Activated CD4-positive, CD25-positive, alpha-beta regulatory T cell (primary cell): ENCODE measurements around the gene ZDHHC6.
"Not testable (repeated sequence)": the region's sequence is repeated elsewhere in the genome, so short reads cannot be mapped to it uniquely, and the experiment has no call there.

Experiments
- DNase-seq, 4 experiments: peaks; one replicate each; lab custom pipeline; 2025; lab: John Stamatoyannopoulos, UW

Gene ZDHHC6

DNA sequence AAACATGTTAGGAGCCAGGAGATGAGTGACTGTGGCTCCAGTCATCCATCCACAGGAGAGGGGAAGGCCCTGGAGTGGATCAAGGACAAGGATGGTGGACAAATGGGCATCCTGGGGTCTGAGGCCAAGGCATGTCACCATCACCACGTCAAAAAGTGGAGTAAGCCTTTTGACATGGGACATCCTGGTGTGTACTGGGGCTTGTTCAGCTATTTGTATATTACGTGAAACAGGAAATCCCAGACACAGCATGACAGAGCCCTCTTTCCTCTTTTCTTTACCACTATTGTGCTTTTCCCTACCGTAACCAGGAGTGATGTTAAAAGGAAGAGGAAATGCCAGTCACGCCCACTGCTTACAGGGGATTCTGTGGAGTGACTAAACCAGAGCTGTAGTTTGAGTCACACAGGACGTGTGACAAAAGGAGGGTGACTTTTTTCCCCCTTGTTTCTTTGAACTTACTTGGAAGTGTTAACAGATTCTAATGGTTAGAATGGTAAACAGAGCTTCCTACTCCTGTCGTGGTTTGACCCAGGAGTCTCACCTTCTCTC lies 57.4 kb downstream of the ZDHHC6 start:
- peak in 2 of 4 experiments; percentile 5 to 6 for DNase-seq

DNA sequence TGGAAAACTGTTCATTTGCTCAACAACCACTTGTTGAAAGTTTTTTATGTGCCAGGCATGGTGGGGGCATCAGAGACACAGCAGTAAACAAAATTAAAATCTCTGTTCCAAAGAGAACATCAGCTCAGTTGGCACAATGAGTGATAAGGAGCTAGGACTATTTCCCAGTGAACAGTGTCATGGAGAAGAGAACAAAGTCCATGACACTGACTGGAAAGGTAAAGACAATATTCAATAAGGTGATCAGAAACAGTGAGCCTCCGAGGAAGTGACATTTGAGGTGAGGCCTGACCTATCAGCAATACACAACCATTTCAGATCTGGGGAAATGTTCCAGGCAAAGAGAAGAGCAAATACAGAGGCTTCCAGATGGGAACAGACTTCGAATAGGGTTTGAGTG lies 58.2 kb downstream of the ZDHHC6 start:
- DNase-seq = no peak

DNA sequence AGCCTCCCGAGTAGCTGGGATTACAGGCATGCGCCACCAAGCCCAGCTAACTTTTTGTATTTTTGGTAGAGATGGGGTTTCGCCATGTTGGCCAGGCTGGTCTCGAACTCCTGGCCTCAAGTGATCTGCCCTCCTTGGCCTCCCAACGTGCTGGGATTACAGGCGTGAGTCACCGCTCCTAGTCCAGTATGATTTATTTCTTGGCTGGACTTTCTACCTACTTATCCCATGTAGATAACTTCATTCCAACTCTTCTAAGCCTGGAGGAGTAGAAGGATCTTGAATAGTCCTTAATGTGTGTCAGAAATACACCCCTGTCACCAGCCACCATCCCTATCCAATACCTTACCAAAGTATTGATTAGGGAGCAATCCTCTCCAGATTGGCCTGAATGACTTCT lies 58.7 kb downstream of the ZDHHC6 start:
- not testable (repeated sequence) for DNase-seq

DNA sequence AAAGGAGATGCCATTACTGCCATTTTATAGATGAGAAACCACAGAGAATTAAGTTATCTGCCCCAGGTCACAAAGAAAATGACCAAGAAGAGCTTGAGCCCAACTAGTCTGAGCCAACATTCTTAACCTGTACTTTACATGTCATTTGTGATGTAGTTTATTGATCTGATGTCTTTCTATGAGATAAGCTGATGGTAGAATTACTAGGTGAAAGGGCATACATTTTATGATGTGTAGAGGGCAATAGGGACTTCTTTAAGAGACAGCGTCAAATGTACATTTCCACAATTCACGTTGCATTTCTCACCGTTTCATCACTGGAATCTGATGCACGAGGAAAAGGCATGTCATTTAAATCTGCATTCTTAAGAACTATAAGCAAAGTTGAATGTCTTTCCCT lies 61.5 kb downstream of the ZDHHC6 start:
- no peak for DNase-seq

DNA sequence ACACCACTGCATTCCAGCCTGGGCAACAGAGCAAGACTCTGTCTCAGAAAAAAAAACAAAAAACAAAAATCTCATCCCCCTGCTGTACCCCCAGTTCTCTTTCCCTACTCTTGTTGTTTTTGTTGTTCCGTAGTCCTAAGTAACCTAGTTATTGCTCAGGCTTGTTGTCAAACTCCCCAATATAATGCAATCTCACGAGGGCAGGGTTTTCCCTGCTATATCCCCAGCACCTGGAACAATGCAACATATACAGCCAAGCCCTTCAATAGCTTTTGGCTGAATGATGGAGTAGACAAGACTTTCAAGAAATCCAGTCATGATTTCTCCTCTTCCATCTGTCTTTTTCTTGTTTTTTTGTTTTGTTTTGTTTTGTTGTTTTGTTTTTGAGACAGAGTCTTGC lies 62.6 kb downstream of the ZDHHC6 start:
- no peak for DNase-seq

DNA sequence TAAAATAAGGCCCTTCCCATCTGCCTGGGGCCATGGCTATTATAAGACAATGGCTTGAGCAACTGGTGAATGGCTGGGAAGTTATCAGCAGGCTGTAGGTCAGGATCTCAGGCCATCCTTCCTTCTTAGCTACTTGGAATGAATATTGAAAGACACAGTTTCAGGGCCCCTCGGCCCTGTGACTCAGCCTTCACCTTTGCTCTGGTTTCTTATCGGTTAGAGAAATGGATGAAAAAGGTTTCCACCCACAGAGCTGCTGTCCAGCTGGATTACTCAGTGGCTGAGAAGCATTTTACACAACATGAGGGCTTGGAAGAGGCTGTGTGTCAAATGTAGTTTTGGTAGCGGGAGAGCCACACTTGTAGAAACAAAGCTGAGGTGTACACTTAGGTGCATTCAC lies 63.4 kb downstream of the ZDHHC6 start:
- no peak for DNase-seq

DNA sequence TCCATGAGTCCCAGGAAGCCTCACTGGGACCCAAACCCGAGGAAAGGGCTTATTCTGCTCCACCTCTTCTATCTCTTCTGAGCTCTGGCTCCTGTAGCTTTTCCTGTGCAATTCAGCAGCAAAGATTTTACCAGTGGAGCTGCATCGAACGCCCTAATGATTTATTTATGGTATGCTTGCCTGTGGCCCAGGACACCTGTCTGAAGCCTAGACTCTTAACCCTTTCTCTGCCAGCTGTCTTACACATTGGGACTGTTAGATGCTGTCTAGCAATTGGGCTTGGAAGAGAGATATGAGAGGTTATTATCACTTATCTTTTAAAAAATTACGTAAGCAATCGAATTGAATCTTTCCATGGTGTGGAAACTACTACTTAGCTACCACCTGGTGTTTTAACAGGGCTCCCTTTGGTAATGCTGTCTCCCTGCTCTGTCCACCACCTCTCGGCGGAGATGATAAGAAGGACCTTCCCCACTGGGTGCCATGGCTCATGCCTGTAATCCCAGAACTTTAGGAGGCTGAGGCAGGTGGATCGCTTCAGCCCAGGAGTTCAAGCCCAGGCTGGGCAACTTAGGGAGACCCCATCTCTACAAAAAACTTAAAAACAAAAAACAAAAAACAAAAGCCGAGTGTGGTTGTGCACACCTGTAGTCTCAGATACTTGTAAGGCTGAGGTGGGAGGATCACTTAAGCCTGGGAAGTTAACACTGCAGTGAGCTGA lies 64.0 kb downstream of the ZDHHC6 start:
- DNase-seq = no peak
